GM12878 (cell line): ENCODE data around the gene APOL4.

Source experiments
- ATF3 ChIP-seq: IDR thresholded peaks from 2 replicates; pipeline ENCODE4 v1.6.1; 2011; ENCODE audit warnings: low read depth, mild to moderate bottlenecking, low read length, moderate library complexity, borderline replicate concordance; ENCODE audit errors: extremely low read depth
- CTCF ChIP-seq, 3 experiments: IDR thresholded peaks in 2 of 3; conservative IDR thresholded peaks in 1 of 3; 2 replicates each; pipeline ENCODE4 v1.5.1; 2011; ENCODE audit warnings: low read depth in 3 of 3, low read length in 3 of 3, mild to moderate bottlenecking in 3 of 3, control low read depth in 2 of 3, moderate library complexity in 2 of 3, inconsistent platforms in 1 of 3, mixed read lengths in 1 of 3; ENCODE audit not compliant: control insufficient read depth in 2 of 3, insufficient read depth in 1 of 3; ENCODE audit errors: extremely low read depth in 1 of 3
- ESRRA ChIP-seq: IDR thresholded peaks from 2 replicates; pipeline ENCODE4 v1.6.1; 2012; ENCODE audit warnings: mild to moderate bottlenecking, low read length, improper control_type of control experiment
- HDAC6 ChIP-seq: fragments of 200-600 bp; sonication (generic); IDR thresholded peaks from one replicate; pipeline ENCODE4 v1.8.0; 2017; ENCODE audit warnings: antibody characterized with exemption; ENCODE audit not compliant: unreplicated experiment
- KDM1A ChIP-seq: fragments of 200-600 bp; sonication (generic); IDR thresholded peaks from 2 replicates; pipeline ENCODE4 v1.6.1; 2016; ENCODE audit warnings: borderline replicate concordance
- MYC ChIP-seq: IDR thresholded peaks from 2 replicates; pipeline ENCODE4 v1.6.1; 2011; ENCODE audit warnings: mild to moderate bottlenecking, low read length, moderate library complexity, inconsistent platforms; ENCODE audit not compliant: insufficient read depth, insufficient replicate concordance, insufficient read length, severe bottlenecking
- NR2C1 ChIP-seq: fragments of 450-650 bp; IDR thresholded peaks from 2 replicates; pipeline ENCODE4 v1.6.1; 2017; ENCODE audit warnings: antibody characterized with exemption, mild to moderate bottlenecking, moderate library complexity
- POLR2AphosphoS5 ChIP-seq: IDR thresholded peaks from 2 replicates; pipeline ENCODE4 v1.6.1; 2011; ENCODE audit warnings: mild to moderate bottlenecking, low read length, inconsistent platforms
- RAD21 ChIP-seq: IDR thresholded peaks from 2 replicates; pipeline ENCODE4 v1.6.1; 2011; ENCODE audit warnings: mild to moderate bottlenecking, low read depth, low read length, moderate library complexity; ENCODE audit not compliant: insufficient read depth
- USF2 ChIP-seq: IDR thresholded peaks from 2 replicates; pipeline ENCODE4 v1.6.1; 2011; ENCODE audit warnings: low read depth, low read length, improper control_type of control experiment, borderline replicate concordance
- YY1 ChIP-seq: IDR thresholded peaks from 2 replicates; pipeline ENCODE4 v1.6.1; 2011; ENCODE audit warnings: low read depth, mild to moderate bottlenecking, low read length
- ZNF274 ChIP-seq: IDR thresholded peaks from one replicate; pipeline ENCODE4 v1.8.0; 2011; ENCODE audit not compliant: insufficient read length, insufficient read depth
- ZSCAN29 ChIP-seq: fragments of 450-650 bp; IDR thresholded peaks from 2 replicates; pipeline ENCODE4 v1.6.1; 2017; ENCODE audit warnings: mild to moderate bottlenecking, moderate library complexity

GRCh38 chr22:36185828-36186624 is 15.6 kb downstream of the APOL4 start:
- TF ChIP-seq NR2C1: no peak
- no peak for TF ChIP-seq CTCF (IDR thresholded peaks at IDR 0.05 in 2 of 3, conservative IDR thresholded peaks at IDR 0.05 in 1 of 3; ENCODE audit: control insufficient read depth in 2 of 3, extremely low read depth in 1 of 3, insufficient read depth in 1 of 3, low read depth in 3 of 3, low read length in 3 of 3)
- no peak for TF ChIP-seq ZNF274
- TF ChIP-seq KDM1A: no peak
- no peak for TF ChIP-seq HDAC6
- TF ChIP-seq USF2: no peak
- no peak for TF ChIP-seq ESRRA
- TF ChIP-seq RAD21: no peak
- no peak for TF ChIP-seq ATF3
- TF ChIP-seq MYC: no peak
- TF ChIP-seq POLR2AphosphoS5: no peak
- TF ChIP-seq ZSCAN29: no peak
- TF ChIP-seq YY1: no peak
